GM21390 (cell line): ENCODE results near the gene DCAF11.
"Not testable (repeated sequence)": the region's sequence is repeated elsewhere in the genome, so short reads cannot be mapped to it uniquely, and the experiment has no call there.

Source experiments
- ATAC-seq: cut with Tn5 transposase; IDR thresholded peaks from one replicate; pipeline ENCODE4 v1.9.1; 2021; ENCODE audit not compliant: unreplicated experiment

DCAF11 gene

DNA sequence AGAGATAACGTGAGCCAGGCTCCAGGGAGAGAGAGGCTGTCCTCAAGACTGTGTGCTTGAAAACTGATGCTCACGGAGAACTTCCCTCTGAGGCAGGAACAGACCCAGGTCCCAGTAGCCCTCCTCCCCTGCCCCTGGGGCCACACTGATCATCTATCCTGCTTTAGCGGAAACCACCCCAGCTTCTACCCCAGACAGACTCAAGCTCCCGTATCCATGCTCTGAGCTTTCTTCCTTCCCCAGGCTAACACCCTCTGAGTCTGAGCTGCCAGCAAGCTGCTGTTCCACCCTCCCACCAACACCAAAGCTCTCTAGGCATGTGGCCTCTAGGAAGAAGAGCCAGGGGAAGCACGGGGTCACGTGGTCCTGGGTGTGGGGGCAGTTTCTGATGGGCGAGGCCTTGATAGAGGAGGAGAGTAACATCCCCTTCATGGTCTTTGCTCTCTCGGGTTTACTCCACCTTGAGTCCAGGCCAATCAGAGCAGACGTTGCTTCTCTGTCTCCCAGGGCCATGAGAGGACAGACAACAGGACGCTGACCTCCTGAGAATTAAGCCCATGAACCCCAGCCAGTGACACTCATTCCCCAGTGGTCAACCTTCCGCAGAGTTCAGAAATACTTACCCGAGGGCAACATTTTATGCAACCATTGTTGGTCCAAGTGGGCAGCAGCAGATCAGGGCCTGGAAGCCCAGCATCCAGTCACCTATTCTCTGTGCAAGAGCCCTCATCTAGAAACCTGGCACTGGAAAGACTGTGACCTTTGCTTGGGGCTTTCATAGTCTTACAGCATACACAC, 19.1 kb upstream of the DCAF11 start:
- peak; percentile 66 for ATAC-seq

DNA sequence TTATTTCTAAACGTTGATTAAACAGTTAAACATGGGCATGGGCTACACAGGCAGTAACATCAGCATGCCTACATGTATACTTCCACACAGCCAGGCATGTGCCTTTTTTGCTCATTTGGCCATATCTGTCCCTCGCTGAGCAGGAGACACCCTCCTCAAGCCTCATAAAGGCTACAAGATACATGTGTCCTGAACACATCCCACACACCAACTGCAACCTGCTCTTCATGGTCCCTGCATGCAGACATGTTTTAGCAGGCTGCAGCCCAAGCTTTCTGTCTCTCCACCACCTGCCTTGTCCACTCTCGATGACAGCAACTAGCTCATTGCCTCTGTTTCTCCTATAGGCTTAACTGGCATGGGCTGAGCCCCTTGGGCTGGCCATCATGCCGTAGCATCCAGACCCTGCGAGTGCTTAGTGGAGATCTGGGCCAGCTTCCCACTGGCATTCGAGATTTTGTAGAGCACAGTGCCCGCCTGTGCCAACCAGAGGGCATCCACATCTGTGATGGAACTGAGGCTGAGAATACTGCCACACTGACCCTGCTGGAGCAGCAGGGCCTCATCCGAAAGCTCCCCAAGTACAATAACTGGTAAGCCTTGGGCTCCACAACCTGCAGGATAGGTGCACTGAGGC, 17.9 kb upstream of the DCAF11 start:
- ATAC-seq = no peak

DNA sequence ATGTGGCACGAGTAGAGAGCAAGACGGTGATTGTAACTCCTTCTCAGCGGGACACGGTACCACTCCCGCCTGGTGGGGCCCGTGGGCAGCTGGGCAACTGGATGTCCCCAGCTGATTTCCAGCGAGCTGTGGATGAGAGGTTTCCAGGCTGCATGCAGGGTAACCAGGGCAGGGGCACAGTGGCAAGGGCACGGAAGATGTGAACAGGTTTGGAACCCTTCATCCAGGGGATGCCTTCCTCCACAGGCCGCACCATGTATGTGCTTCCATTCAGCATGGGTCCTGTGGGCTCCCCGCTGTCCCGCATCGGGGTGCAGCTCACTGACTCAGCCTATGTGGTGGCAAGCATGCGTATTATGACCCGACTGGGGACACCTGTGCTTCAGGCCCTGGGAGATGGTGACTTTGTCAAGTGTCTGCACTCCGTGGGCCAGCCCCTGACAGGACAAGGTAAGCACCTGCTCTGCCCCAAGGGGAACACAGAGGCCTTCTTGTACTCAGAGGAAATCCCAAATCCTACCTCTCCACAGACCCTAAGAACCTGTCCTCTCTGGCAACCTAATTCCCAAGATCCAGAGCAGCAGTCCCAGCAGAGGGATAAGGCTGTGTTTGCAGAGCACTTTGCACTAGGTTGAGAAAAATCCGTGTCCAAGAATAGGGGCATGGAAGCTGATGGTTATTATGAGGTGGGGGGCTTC, 16.2 kb upstream of the DCAF11 start:
- ATAC-seq = no peak

DNA sequence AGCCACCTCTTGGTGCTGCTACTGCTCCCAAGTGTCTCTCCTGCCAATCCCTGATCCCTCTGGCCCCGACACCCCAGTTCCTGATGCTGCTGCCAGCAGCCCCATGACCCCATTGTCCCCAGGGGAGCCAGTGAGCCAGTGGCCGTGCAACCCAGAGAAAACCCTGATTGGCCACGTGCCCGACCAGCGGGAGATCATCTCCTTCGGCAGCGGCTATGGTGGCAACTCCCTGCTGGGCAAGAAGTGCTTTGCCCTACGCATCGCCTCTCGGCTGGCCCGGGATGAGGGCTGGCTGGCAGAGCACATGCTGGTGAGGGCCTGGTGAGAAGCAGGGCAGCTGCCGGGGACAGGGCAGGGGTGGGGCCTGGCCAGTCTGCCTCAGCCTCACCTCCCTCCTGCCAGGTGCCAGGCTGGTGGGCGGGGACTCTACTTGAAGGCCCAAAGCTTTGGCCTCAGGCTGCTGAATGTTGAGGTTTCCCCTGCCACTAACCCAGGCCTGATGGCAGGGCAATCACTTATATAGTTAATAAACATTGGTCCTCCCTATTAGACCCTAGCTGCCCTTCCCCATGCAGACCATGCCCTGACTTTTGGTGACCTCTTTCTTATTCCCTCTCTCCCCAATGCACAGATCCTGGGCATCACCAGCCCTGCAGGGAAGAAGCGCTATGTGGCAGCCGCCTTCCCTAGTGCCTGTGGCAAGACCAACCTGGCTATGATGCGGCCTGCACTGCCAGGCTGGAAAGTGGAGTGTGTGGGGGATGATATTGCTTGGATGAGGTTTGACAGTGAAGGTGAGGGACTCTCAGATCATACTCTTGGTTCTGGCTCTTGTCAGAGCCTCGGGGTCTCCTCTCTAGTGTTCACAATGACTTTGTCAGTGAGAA, 15.4 kb upstream of the DCAF11 start:
- ATAC-seq = no peak

DNA sequence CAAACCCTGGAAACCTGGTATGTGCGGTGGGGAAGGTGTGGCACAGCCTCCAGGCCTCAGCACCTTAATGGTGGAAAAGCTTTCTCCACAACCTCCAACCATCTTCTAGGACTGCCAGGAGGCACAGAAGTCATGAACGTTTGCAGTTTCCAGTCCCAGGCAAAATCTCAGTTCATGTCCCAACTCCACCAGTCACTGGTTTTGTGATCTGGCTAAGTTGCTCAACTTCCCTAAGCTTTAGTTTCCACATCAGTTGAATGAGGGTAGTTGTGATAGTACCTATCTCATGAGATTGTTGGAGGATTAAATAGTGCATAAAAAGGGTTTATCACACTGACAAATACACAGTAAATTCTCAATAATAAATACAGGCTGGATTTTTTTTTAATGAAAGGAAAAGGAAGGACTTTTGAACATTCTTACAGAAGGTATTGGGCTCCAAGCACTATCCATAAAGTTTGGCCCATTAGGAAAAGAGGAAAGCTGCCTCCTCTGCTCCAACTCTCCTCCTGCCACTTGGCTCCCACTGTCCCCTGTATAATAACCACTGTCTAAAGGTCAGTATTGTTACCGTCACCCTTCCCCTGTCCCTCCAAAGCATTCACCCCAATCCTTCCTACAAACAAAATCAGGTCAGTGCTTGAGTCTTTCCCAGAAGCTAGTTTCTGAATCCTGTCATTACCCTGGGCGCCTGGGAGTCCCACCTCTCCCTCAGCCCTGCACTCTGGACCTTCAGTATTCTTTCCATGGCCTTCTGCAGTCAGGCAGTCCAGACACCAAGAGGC, 14.2 kb upstream of the DCAF11 start:
- no peak for ATAC-seq

DNA sequence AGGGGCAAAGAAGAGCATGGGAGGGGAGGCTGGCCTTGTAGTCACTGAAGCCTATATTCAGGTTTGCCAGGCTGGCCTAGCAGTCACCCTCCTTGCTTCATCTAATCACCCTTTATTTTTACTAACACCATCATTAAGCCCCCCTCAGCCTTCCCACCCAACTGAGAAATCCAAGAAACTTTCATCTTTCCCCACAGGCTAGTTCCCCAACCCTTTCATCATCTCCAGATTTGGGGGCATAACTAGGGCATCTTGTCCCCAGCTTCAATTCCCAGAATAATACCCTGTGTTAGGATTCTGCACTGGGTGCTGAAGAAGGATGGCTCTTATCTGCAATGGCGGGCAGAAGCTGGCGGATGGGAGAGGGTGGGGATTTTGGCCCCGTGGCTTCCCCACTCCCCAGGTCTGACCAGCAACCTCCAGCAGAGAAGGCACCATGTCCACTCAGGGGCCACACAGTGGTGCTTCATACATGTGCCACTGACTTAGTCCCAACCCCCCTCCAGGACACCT, 13.5 kb upstream of the DCAF11 start:
- ATAC-seq = no peak

DNA sequence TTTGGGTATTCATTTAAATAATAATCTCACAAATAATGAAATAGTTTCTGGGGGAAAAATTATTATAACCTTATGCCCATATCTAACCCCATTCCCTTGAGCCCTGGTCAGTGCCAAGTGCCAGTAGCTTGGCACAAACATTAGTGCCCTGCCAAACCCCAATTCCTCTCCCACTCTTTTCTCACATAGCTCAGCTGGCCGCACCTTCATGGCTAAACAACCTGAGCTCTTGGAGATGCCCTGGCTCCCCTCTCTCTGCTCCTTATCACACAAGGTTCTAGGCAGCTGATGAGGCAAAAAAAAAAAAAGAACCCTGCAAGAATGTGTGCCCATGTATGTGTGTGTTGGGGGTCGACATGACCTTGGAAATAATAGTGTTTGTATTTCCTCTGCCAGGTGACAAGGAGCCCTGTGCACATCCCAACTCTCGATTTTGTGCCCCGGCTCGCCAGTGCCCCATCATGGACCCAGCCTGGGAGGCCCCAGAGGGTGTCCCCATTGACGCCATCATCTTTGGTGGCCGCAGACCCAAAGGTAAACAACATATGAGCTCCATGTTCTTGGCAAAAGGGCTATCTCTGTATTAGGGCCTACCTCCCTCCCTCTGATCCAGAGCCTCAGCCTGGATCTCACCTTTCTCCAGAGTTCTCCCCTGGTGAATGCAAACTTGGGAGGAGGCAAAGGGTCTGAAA, 12.1 kb upstream of the DCAF11 start:
- no peak for ATAC-seq

DNA sequence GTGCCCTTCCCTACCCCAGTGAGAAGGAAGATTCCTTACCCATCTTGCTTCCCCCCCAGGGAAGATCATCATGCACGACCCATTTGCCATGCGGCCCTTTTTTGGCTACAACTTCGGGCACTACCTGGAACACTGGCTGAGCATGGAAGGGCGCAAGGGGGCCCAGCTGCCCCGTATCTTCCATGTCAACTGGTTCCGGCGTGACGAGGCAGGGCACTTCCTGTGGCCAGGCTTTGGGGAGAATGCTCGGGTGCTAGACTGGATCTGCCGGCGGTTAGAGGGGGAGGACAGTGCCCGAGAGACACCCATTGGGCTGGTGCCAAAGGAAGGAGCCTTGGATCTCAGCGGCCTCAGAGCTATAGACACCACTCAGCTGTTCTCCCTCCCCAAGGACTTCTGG, 11.1 kb upstream of the DCAF11 start:
- ATAC-seq = no peak

DNA sequence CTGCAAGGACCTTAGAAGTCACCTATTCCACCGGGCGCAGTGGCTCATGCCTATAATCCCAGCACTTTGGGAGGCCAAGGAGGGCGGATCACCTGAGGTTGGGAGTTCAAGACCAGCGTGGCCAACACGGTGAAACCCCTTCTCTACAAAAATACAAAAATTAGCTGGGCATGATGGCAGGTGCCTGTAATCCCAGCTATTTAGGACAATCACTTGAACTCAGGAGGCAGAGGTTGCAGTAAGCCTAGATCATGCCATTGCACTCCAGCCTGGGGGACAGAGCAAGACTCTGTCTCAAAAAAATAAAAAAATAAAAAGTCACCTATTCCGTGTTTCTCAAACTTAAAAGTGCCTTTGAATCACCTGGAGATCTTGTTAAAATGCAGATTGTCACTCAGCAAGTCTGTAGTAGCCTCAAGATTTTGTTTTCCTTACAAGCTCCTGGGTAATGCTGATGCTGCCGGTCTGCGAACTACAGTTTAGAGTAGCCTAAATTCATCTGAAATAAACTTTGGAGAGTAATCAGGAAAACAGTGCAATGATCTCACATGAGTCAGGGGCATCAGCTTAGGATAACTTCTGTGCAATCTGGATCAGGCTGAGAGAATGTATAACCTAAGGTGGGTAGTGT, 8.9 kb upstream of the DCAF11 start:
- not testable (repeated sequence) for ATAC-seq

DNA sequence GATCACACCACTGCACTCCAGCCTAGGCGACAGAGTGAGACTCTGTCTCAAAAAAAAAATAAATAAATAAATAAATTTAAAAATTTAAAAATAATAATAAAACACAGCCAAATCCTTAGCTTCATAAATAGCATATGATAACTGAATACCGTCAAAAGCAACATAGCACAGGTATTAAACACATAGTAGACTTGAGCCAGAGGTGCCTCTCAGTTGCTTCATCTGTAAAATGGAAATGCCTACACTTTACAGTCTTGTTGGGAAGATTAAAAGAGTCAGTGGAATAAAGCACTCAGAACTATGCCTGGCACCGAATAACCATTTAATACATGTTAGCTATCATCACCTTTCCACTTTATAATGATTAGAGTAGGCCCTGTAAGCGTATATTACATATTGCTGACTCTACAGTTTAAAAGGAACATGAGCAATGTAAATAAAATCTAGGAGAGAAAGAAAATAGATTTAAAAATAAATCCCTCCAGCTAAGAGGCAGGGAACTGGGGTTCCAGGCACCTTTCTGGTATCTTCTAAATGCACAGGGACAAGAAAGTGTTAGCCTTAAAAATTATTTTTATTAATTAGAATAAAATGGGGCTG, 7.8 kb upstream of the DCAF11 start:
- no peak for ATAC-seq

DNA sequence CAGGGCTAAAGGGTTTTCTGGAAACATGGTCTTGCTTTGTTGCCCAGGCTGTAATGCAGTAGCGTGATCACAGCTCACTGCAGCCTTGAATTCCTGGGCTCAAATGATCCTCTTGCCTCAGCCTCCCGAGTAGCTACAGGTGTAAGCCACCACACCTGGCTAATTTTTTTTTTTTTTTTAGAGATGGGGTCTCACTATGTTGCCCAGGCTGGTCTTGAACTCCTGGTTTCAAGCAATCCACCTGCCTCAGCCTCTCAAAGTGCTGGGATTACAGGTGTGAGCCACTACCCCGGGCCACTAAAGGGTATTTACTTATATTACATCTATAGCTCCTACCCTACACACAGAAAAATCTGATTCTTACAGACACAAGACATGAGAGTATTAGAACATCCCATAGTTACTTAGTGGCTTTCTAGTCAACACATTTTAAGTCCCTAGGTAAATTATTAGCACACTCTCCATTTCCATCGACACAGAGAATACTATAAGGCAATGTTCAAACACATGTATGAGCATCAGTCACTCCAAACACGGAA, 6.2 kb upstream of the DCAF11 start:
- peak; percentile 34 for ATAC-seq

DNA sequence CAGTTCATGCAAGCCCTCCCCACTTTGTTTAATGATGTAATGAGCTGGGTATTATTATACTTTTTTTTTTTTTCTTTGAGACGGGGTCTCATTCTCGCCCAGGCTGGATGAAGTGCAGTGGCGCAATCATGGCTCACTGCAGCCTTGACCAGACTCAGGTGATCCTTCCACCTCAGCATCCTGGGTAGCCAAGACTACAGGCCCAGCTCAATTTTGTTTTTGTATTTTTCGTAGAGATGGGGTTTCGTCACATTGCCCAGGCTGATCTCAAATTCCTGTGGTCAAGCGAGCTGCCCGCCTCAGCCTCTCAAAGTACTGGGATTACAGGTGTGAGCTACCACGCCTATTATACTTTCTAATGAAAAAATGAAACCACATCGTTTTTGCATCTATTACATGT, 4.5 kb upstream of the DCAF11 start:
- ATAC-seq = no peak

DNA sequence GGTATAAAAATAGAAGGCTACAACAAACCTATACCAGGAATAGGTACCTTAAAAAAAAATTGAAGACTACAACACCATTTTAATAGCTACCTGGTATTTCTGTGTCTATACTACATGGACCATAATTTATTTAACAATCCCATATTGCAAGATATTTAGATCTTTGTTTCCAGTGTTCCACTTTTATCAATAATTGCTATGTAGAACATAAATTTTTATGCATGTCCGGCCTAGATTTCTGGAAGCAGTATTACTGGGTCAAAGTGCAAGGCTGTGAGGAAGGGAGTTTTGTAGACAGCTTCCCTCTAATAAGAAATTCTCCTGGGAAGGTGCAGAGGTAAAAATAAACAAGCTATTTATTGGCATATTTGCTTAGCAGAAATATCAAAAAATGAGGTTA, 4.1 kb upstream of the DCAF11 start:
- no peak for ATAC-seq

DNA sequence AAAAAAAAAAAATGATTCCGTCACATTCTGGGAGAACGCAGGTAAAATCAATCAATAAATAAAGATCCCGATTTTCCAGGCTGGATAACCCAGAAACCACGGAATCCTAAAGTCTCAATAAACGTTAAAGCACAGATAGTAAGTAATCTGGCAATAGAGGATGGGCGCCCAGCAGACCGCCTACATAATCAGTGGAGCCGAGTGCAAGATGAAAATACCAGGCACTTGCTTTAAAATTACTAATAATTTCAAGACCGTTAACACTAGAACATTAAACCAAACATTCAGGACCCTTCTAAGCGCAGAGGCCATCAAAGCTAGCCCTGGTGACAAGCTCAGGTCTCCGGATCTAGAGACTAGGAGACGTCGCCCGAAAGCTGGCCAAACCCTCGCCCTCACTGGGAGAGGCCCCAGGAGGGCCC, 1.2 kb upstream of the DCAF11 start:
- no peak for ATAC-seq

DNA sequence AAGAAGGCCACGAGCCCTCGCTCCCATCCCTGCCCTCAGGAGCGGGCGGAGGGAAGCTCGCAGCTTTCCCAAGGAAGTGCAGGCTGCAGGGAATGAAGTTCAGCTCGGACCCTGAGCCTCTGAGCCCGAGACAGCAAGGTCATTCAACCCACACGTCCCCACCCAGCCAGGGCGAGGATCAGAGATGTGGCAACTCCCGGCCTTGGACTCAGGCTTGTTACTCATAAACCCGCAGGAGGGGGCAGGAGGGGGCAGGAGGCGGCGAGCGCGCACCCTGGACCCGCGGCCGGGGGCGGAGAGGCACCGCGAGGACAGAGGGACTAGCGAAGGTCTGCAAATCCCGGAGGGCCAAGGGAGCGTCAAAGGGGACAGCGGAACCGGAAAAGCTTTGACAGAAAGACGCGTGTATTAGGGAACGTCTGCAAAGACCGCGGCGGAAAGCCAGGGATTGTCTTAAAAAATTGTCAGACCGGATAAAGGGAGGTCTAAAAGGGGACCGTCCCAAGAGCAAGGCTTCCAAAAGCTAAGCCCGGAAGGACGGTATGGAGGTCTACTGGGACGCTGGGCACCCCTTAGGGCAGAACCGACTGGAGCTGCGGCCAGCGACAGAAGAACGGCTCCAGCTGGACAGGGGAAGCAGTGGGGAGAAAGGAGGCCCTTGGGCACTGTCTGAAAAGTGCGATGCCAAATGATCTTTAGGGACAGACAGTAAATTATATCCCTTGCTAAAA, 611 bp upstream of the DCAF11 start:
- ATAC-seq = peak; percentile 20

DNA sequence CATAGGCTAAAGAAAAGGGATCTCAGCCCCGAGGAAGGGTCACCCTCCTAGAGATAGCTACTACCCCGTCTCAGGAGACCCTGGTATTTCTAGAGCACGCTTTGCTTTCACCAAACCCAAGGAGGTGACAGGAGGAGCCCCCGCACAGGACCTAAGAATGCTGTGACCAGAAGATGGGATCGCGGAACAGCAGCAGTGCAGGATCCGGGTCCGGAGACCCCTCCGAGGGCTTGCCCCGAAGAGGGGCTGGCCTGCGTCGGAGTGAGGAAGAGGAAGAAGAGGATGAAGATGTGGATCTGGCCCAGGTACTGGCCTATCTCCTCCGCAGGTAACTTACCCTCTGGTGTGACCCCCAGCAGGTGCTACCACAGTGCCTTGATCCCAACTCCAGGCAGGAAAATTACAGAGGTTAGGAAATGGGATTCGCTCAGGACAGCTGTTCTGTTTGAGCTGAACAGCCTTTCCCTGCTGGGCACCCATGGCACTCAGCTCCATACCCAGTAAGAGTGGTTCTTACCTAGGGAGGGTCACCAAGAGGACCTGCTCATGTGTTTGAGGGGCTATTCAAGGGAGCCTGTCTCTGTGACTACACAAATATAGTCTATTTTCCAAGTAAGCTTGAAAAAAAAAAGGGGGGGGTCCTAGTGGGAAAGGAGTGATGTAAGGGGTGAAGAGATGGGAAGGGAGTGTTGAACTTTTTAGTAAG, 998 bp downstream of the DCAF11 start:
- no peak for ATAC-seq
